ENCODE results near the gene PHIP.
"Not testable (repeated sequence)": the region's sequence is repeated elsewhere in the genome, so short reads cannot be mapped to it uniquely, and the experiment has no call there.

Gene PHIP

DNA sequence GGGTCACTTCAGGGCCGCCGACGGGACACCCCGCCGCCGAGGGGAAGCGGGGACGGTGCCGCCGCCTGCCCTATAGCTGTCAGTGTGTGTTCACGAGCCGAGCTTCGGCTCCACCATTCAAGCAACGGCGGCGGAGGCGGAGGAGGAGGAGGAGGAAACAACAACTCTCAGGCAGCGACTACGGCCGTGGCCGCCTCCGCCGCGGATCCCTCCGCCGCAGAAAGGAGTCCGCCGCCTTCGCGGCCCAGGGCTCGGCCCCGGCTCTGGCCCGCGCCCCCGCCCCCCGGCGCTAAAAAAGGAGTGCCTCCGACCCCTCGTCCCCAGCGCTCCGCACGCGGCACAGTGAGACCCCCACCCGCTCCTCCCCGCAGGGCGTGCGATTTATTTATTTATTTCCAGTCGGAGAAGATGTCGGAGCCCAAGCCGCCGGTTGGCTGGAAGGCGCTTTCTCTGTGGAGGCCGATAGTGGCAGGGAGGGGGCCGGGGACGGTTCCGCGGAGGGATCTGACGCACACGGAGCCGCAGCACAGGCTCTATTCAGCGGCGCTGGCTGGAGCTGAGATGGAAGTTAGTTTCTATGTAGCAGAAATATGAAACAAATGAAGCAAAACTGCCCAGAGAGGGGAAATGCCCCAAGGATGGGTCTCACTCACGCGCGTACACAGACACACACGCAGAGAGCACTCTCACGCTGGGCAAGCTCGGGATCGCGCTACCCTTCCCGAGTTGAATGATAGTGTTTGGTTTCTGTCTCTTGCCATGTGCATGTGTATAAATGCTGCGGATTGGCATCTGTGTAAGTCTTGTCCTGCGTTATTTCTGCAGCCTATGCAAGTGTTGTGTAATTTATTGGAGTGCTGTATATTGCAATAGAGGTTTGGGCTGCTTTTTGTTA, at the start of gene PHIP:
TSS of gene PHIP (minus strand) at position 180 of the 895 bp plus-strand sequence. CDS start 186 bp downstream, outside the sequence.
- no peaks in the 10 kb centered on the region for H3K27me3 ChIP-seq (ENCODE audit: control insufficient read depth, insufficient read depth, low read length)
- no CpG with 5 or more reads among the region's 73 CpGs for WGBS (ENCODE audit: insufficient coverage, insufficient read length)
- peak within 1 kb of the TSS; percentile 95 for H3K4me3 ChIP-seq (ENCODE audit: low read length)
- no peaks in the 10 kb centered on the region; the same call in 1 of the 2 replicates for H3K4me1 ChIP-seq (ENCODE audit: control insufficient read depth, insufficient read depth, low read length)
- DNase-seq (ENCODE audit: low read depth, low spot score): peak; percentile 79
- no peak within 1 kb of the TSS for H3K27ac ChIP-seq (ENCODE audit: low read length)
- H3K36me3 ChIP-seq (ENCODE audit: control insufficient read depth, insufficient read depth, low read length): no peaks in the 10 kb centered on the region
- no peaks in the 10 kb centered on the region for H3K9me3 ChIP-seq (ENCODE audit: control insufficient read depth, insufficient read depth, low read length)

DNA sequence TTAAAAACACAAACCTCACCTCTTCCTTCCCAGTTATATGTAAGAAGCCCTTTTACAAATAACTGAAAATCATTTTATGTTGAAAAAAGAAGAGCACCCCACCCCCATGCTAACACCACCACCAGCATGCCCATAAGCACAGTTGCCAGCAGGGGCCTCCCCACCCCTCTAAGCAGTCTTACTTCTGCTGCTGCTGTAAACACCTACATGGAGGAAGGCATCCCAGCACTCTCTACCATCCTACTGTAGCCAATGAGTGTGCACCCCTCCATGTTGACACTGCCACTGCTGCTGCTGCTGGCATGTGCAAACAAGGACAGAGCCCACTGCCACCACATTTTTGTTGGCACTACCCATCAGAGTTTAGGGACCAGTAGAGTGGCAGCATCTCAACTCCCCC, 49.6 kb upstream of the PHIP start:
- no peak overlapping the region for H3K4me3 ChIP-seq (ENCODE audit: low read length)
- no peaks in the 10 kb centered on the region for H3K36me3 ChIP-seq (ENCODE audit: control insufficient read depth, insufficient read depth, low read length)
- H3K4me1 ChIP-seq (ENCODE audit: control insufficient read depth, insufficient read depth, low read length): no peaks in the 10 kb centered on the region
- DNase-seq (ENCODE audit: low read depth, low spot score): no peak
- no peaks in the 10 kb centered on the region for H3K9me3 ChIP-seq (ENCODE audit: control insufficient read depth, insufficient read depth, low read length)
- H3K27ac ChIP-seq (ENCODE audit: low read length): no peak overlapping the region
- no peaks in the 10 kb centered on the region for H3K27me3 ChIP-seq (ENCODE audit: control insufficient read depth, insufficient read depth, low read length)

DNA sequence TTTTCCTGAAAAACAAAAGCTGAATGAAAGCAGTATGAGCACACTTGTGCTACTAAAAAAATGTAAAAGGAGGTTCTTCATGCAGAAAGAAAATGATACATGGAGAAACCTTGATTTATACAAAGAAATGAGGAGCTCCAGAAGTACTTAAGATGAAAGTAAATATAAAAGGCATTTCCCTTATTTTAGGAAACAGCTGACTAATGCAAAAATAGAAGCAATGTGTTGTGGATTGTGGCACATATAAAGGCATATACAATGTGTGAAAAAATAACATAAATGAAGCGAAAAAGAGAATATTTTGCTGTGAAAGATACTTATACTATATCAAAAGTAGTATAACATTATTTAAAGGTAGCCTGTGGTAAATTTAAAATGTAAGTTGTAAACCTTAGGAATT, 41.2 kb upstream of the PHIP start:
- WGBS (ENCODE audit: insufficient coverage, insufficient read length): no CpG with 5 or more reads among the region's 1 CpG

DNA sequence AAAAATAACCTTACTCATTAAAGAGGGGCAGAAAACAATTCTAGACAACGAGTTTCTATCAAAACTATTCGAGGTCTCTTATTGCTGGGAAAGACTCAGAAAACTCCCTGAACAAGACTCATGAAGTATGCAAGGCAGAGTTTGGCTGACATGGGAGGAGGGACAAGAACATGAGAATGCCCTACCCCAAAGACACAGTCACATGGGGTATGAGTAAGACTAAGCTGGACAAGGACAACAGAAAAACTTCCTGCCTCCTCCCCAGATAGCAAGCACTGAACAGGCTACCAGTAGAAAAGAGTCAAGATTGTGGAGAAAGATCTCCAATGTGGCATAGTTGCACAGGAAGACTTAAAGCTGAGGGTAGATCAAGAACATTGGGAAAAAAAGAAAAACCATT, 39.7 kb upstream of the PHIP start:
- Histone ChIP-seq H3K36me3 (ENCODE audit: control insufficient read depth, insufficient read depth, low read length) (no peaks in the 10 kb centered on the region), H3K27ac (ENCODE audit: low read length) (no peak overlapping the region), H3K9me3 (ENCODE audit: control insufficient read depth, insufficient read depth, low read length) (no peaks in the 10 kb centered on the region), H3K4me1 (ENCODE audit: control insufficient read depth, insufficient read depth, low read length) (no peaks in the 10 kb centered on the region), H3K27me3 (ENCODE audit: control insufficient read depth, insufficient read depth, low read length) (no peaks in the 10 kb centered on the region), H3K4me3 (ENCODE audit: low read length) (no peak overlapping the region)
- no peak for DNase-seq (ENCODE audit: low read depth, low spot score)
- no CpG with 5 or more reads among the region's 2 CpGs for WGBS (ENCODE audit: insufficient coverage, insufficient read length)

More for the DNA sequence above, 41.2 kb upstream of the PHIP start:
- Histone ChIP-seq H3K27me3 (ENCODE audit: control insufficient read depth, insufficient read depth, low read length) (no peaks in the 10 kb centered on the region), H3K4me3 (ENCODE audit: low read length) (no peak overlapping the region), H3K9me3 (ENCODE audit: control insufficient read depth, insufficient read depth, low read length) (no peaks in the 10 kb centered on the region), H3K4me1 (ENCODE audit: control insufficient read depth, insufficient read depth, low read length) (no peaks in the 10 kb centered on the region), H3K36me3 (ENCODE audit: control insufficient read depth, insufficient read depth, low read length) (no peaks in the 10 kb centered on the region), H3K27ac (ENCODE audit: low read length) (no peak overlapping the region)
- DNase-seq (ENCODE audit: low read depth, low spot score): no peak

DNA sequence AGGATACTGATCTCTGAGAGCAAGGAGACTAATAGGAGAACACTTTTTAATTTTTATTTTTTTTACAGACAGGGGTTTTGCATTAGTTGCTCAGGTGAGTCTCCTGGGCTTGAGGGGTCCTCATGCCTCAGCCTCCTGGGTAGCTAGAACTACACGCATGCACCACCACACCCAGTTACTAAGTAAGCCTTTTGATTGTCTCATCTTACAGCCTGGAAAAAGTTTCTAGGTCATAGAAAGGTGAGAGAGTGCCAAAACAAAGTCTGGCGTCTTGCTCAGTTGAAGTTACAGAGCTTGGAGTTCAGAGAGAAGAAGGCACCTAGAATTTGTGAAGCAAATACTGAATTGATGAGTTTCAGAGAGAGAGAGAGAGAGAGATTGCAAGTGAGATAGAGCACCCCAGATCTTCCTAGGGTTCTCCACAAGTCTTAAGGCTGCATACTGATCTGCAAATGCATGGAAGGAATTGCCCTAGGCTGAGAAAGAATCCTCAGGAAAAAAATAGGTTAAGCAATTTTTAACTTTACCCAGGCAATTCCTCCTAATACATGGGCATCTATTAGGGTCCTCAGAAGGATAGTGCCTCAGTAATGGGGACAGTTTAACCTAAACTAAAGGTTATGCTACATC, 37.6 kb upstream of the PHIP start:
- H3K4me1 ChIP-seq (ENCODE audit: control insufficient read depth, insufficient read depth, low read length): no peaks in the 10 kb centered on the region
- H3K27me3 ChIP-seq (ENCODE audit: control insufficient read depth, insufficient read depth, low read length): no peaks in the 10 kb centered on the region
- no peak for DNase-seq (ENCODE audit: low read depth, low spot score)
- H3K36me3 ChIP-seq (ENCODE audit: control insufficient read depth, insufficient read depth, low read length): no peaks in the 10 kb centered on the region
- no peak overlapping the region for H3K4me3 ChIP-seq (ENCODE audit: low read length)
- no peaks in the 10 kb centered on the region for H3K9me3 ChIP-seq (ENCODE audit: control insufficient read depth, insufficient read depth, low read length)
- no peak overlapping the region for H3K27ac ChIP-seq (ENCODE audit: low read length)
- no CpG with 5 or more reads among the region's 2 CpGs for WGBS (ENCODE audit: insufficient coverage, insufficient read length)

DNA sequence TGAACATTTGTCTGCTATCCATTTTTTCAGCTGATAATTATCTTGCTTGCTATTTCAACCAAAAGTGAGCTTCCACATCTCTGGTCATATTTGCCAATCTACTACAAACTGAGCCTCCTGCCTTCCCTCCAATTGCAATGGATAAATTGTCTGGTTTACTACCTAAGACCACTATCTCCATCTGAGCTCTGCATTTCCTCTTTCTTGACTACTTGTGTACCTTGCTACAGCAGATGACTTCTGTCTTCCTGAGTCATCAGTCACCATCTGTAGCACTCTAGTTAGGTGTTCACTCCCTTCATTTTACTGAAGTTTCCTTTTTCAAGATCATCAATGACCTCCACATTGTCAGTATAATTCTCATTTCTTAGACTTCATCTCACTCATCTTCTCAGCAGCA, 33.5 kb upstream of the PHIP start:
- no peaks in the 10 kb centered on the region for H3K9me3 ChIP-seq (ENCODE audit: control insufficient read depth, insufficient read depth, low read length)
- no peaks in the 10 kb centered on the region for H3K27me3 ChIP-seq (ENCODE audit: control insufficient read depth, insufficient read depth, low read length)
- no peak overlapping the region for H3K4me3 ChIP-seq (ENCODE audit: low read length)
- DNase-seq (ENCODE audit: low read depth, low spot score): no peak
- H3K4me1 ChIP-seq (ENCODE audit: control insufficient read depth, insufficient read depth, low read length): no peaks in the 10 kb centered on the region
- H3K36me3 ChIP-seq (ENCODE audit: control insufficient read depth, insufficient read depth, low read length): no peaks in the 10 kb centered on the region
- H3K27ac ChIP-seq (ENCODE audit: low read length): no peak overlapping the region

DNA sequence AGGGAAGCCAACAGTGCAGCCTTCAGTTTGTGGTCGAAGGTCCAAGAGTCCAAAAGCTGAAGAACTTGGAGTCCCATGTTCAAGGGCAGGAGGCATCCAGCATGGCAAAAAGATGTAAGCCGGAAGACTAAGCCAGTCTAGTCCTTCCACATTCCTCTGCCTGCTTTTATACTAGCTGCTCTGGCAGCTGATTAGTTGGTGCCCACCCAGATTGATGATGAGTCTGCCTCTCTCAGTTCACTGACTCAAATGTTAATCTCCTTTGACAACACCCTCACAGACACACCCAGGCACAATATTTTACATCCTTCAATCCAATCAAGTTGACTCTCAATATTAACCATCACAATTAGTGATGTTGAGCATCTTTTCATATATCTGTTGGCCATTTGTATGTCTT, 23.1 kb upstream of the PHIP start:
- H3K27ac ChIP-seq (ENCODE audit: low read length): no peak overlapping the region
- no peak overlapping the region for H3K4me3 ChIP-seq (ENCODE audit: low read length)
- H3K27me3 ChIP-seq (ENCODE audit: control insufficient read depth, insufficient read depth, low read length): no peaks in the 10 kb centered on the region
- H3K36me3 ChIP-seq (ENCODE audit: control insufficient read depth, insufficient read depth, low read length): no peaks in the 10 kb centered on the region
- no peaks in the 10 kb centered on the region for H3K9me3 ChIP-seq (ENCODE audit: control insufficient read depth, insufficient read depth, low read length)
- no CpG with 5 or more reads among the region's 2 CpGs for WGBS (ENCODE audit: insufficient coverage, insufficient read length)
- DNase-seq (ENCODE audit: low read depth, low spot score): no peak
- no peaks in the 10 kb centered on the region for H3K4me1 ChIP-seq (ENCODE audit: control insufficient read depth, insufficient read depth, low read length)

DNA sequence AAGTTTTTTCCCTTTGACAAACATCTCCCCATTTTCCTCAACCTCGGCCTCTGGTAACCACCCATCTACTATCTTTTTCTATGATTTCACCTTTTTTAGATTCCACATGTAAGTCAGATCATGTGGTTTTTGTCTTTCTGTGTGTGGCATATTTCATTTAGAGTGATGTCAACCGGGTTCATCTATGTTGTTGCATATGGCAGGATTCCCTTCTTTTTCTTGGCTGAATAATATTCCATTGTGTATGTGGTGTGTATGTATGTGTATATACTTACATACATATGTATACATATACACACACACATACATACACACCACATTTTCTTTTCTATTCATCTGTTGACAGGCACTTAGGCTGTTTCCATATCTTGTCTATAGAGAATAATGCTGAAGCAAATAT, 22.2 kb upstream of the PHIP start:
- WGBS (ENCODE audit: insufficient coverage, insufficient read length): no CpG with 5 or more reads among the region's 2 CpGs
- no peak for DNase-seq (ENCODE audit: low read depth, low spot score)
- Histone ChIP-seq H3K36me3 (ENCODE audit: control insufficient read depth, insufficient read depth, low read length) (no peaks in the 10 kb centered on the region), H3K9me3 (ENCODE audit: control insufficient read depth, insufficient read depth, low read length) (no peaks in the 10 kb centered on the region), H3K4me3 (ENCODE audit: low read length) (no peak overlapping the region), H3K27ac (ENCODE audit: low read length) (no peak overlapping the region), H3K4me1 (ENCODE audit: control insufficient read depth, insufficient read depth, low read length) (no peaks in the 10 kb centered on the region; the same call in 1 of the 2 replicates), H3K27me3 (ENCODE audit: control insufficient read depth, insufficient read depth, low read length) (no peaks in the 10 kb centered on the region)

DNA sequence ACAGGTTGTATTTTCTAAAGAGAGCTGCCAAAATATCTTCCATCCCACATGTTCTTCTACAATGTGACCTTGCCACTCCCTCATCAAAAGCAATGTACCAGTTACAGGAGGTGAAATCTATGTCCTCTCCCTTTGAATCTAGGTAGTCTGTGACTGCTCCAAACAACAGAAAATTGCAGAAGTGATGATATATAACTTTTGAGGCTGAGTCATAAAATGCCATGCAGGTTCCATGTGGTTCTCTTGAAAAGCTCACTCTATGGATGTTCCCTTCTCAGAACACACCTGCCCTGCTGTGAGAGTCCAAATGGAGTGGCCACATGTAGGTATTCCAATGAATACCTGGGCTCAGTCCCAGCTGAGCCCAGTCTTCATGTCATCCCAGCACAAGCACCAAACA, 16.9 kb upstream of the PHIP start:
- no peaks in the 10 kb centered on the region for H3K9me3 ChIP-seq (ENCODE audit: control insufficient read depth, insufficient read depth, low read length)
- no peaks in the 10 kb centered on the region; the same call in 1 of the 2 replicates for H3K4me1 ChIP-seq (ENCODE audit: control insufficient read depth, insufficient read depth, low read length)
- H3K4me3 ChIP-seq (ENCODE audit: low read length): no peak overlapping the region
- no peaks in the 10 kb centered on the region for H3K27me3 ChIP-seq (ENCODE audit: control insufficient read depth, insufficient read depth, low read length)
- DNase-seq (ENCODE audit: low read depth, low spot score): no peak
- H3K27ac ChIP-seq (ENCODE audit: low read length): no peak overlapping the region
- H3K36me3 ChIP-seq (ENCODE audit: control insufficient read depth, insufficient read depth, low read length): no peaks in the 10 kb centered on the region

DNA sequence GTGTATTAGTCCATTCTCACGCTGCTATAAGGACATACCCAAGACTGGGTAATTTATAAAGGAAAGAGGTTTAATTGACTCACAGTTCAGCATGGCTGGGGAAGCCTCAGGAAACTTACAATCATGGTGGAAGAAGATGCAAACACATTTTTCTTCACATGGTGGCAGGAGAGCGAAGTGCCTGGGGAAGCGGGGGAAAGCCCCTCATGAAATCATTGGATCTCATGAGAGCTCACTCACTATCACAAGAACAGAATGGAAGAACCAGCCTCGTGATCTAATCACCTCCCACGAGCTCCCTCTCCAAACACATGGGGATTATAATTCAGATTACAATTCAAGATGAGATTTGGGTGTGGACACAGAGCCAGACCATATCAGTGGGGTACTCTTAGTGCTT, 13.7 kb upstream of the PHIP start:
- H3K27ac ChIP-seq (ENCODE audit: low read length); H3K4me3 ChIP-seq (ENCODE audit: low read length); DNase-seq (ENCODE audit: low read depth, low spot score); H3K36me3 ChIP-seq (ENCODE audit: control insufficient read depth, insufficient read depth, low read length); H3K9me3 ChIP-seq (ENCODE audit: control insufficient read depth, insufficient read depth, low read length); H3K27me3 ChIP-seq (ENCODE audit: control insufficient read depth, insufficient read depth, low read length); H3K4me1 ChIP-seq (ENCODE audit: control insufficient read depth, insufficient read depth, low read length): not testable (repeated sequence)
- WGBS (ENCODE audit: insufficient coverage, insufficient read length): no CpG with 5 or more reads among the region's 5 CpGs

Data from iPS DF 6.9 (cell line).